GM12865 (cell line): ENCODE results near the gene HPCA.
A peak's percentile ranks its signal among the peaks of the same experiment; 100 is the strongest.

Experiments used
- DNase-seq: peaks from one replicate; pipeline ENCODE4 v3.0.0; 2010; ENCODE audit warnings: low read depth
- H3K4me3 ChIP-seq: 2 replicates; pipeline ENCODE4 v1.5.1; 2011; ENCODE audit warnings: mild to moderate bottlenecking, low read depth, low read length, control low read depth
- CTCF ChIP-seq: IDR thresholded peaks from 2 replicates; pipeline ENCODE4 v1.5.1; 2011; ENCODE audit warnings: low read length, control low read depth, low read depth, inconsistent platforms; ENCODE audit not compliant: insufficient read depth; ENCODE audit errors: missing control alignments

The HPCA gene

GRCh38 chr1:32871364-32872191 lies 14.7 kb upstream of the HPCA start:
- H3K4me3 ChIP-seq, result no peak overlapping the region
- no peak for DNase-seq
- no peak for TF ChIP-seq CTCF

GRCh38 chr1:32872192-32872460 lies 14.2 kb upstream of the HPCA start:
- no peak overlapping the region for H3K4me3 ChIP-seq
- DNase-seq, result no peak
- TF ChIP-seq CTCF, result no peak

- TF ChIP-seq CTCF, result no peak
- H3K4me3 ChIP-seq, result no peak overlapping the region
- no peak for DNase-seq
These were observed 12.8 kb upstream of the HPCA start for GRCh38 chr1:32873484-32873883.

- no peak overlapping the region for H3K4me3 ChIP-seq
- no peak for TF ChIP-seq CTCF
- DNase-seq, result no peak
These were observed 11.2 kb upstream of the HPCA start for GRCh38 chr1:32874860-32875752.

- DNase-seq, result peak; percentile 61
- peak; percentile 92 for TF ChIP-seq CTCF
These were observed 9.7 kb upstream of the HPCA start for GRCh38 chr1:32876341-32877210.

GRCh38 chr1:32877211-32878110 lies 8.8 kb upstream of the HPCA start:
- no peak overlapping the region for H3K4me3 ChIP-seq
- no peak for TF ChIP-seq CTCF
- no peak for DNase-seq

More at GRCh38 chr1:32876341-32877210, 9.7 kb upstream of the HPCA start:
- H3K4me3 ChIP-seq, result no peak overlapping the region
